ENCODE data around the gene GOLGA6C.
"Not testable (repeated sequence)": the region's sequence is repeated elsewhere in the genome, so short reads cannot be mapped to it uniquely, and the experiment has no call there.

The GOLGA6C gene

GRCh38 chr15:75258034-75258433 lies at the start of gene GOLGA6C:
Gene GOLGA6C (plus strand): TSS chr15:75258334. CDS start chr15:75258599, 265 bp downstream.
- DNase-seq, result not testable (repeated sequence)

- no peak for DNase-seq
Observed at GRCh38 chr15:75208501-75209288, 49.4 kb upstream of the GOLGA6C start.

- no peak for DNase-seq
Observed at GRCh38 chr15:75209289-75209676, 48.9 kb upstream of the GOLGA6C start.

- no peak for DNase-seq
Observed at GRCh38 chr15:75210811-75211230, 47.3 kb upstream of the GOLGA6C start.

GRCh38 chr15:75211436-75212199 lies 46.5 kb upstream of the GOLGA6C start:
- no peak for DNase-seq

- DNase-seq, result no peak
Observed at GRCh38 chr15:75212200-75212858, 45.8 kb upstream of the GOLGA6C start.

GRCh38 chr15:75213212-75213767 lies 44.8 kb upstream of the GOLGA6C start:
- no peak for DNase-seq

GRCh38 chr15:75213768-75214221 lies 44.3 kb upstream of the GOLGA6C start:
- no peak for DNase-seq

GRCh38 chr15:75214293-75215096 lies 43.6 kb upstream of the GOLGA6C start:
- no peak for DNase-seq

- DNase-seq, result no peak
Observed at GRCh38 chr15:75215107-75216004, 42.8 kb upstream of the GOLGA6C start.

- no peak for DNase-seq
Observed at GRCh38 chr15:75217012-75217411, 41.1 kb upstream of the GOLGA6C start.

- not testable (repeated sequence) for DNase-seq
Observed at GRCh38 chr15:75217574-75217973, 40.6 kb upstream of the GOLGA6C start.

GRCh38 chr15:75219507-75219929 lies 38.6 kb upstream of the GOLGA6C start:
- not testable (repeated sequence) for DNase-seq

- DNase-seq, result no peak
Observed at GRCh38 chr15:75223688-75224087, 34.4 kb upstream of the GOLGA6C start.

- no peak for DNase-seq
Observed at GRCh38 chr15:75224281-75224680, 33.9 kb upstream of the GOLGA6C start.

- DNase-seq, result not testable (repeated sequence)
Observed at GRCh38 chr15:75225102-75225836, 32.9 kb upstream of the GOLGA6C start.

- no peak for DNase-seq
Observed at GRCh38 chr15:75225951-75226732, 32.0 kb upstream of the GOLGA6C start.

- DNase-seq, result not testable (repeated sequence)
Observed at GRCh38 chr15:75227112-75227511, 31.0 kb upstream of the GOLGA6C start.

- DNase-seq, result no peak
Observed at GRCh38 chr15:75227663-75228280, 30.4 kb upstream of the GOLGA6C start.
